ENCODE measurements around the gene MLN. TPM values are rescaled to one million over a fixed set of nuclear protein-coding genes. Genes with fewer than 3 reads are reported as not detected.
"Not testable (repeated sequence)": the region's sequence is repeated elsewhere in the genome, so short reads cannot be mapped to it uniquely, and the experiment has no call there.

MLN gene
- total and polyA plus RNA-seq, 7 donors = not detected

DNA sequence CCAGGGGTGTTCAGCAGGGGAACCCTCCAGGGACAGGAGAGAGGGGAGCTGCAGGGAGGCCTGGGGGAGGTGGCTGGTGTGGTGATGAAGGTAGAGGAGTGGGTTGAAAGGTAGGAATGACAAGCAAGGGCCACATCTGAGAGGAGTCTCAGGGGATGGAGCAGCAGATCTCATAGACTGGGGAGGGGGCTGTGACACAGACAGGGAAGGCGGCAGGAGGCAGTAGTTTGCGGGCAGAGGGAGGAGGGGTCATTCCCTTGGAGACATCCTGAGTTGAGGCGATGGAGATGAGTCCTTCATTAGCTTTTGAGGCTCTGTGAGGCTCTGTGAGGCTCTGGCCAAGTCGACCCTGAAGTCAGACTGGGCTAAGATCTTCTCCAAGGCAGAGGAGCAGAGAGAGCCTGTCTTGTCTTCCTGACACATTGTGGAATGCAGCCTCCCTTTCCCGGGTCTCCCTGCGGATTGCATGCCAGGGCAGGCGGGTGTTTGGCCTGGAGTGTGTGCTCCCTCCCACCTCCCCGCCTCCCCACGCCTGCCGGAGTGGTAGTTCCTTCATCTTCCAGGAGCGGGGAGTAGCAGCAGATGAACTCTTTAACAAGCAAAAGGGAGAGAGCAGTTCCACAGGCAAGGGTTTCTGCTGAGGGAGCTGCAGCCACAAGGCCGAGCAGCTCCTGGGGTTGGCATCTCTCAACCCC lies 34.3 kb upstream of the MLN start:
- Histone ChIP-seq H3K36me3 (ENCODE audit: insufficient read depth in 1 of 2, low read depth in 1 of 2) (no peaks in the 10 kb centered on the region), H3K27ac (no peak overlapping the region), H3K9me3 (no peaks in the 10 kb centered on the region), H3K4me3 (no peak overlapping the region), H3K27me3 (ENCODE audit: insufficient read depth in 3 of 3, low read length in 2 of 3) (peaks cover 0 to 8% (median 6%) of the 10 kb centered on the region in 3 donors), H3K4me1 (no peaks in the 10 kb centered on the region)
- WGBS, 3 donors = 44 to 47% (median 45%) methylated on average over 11 to 12 of the region's 12 CpGs
- ATAC-seq = no peak
- DNase-seq = no peak
- TF ChIP-seq, protein P1, sequence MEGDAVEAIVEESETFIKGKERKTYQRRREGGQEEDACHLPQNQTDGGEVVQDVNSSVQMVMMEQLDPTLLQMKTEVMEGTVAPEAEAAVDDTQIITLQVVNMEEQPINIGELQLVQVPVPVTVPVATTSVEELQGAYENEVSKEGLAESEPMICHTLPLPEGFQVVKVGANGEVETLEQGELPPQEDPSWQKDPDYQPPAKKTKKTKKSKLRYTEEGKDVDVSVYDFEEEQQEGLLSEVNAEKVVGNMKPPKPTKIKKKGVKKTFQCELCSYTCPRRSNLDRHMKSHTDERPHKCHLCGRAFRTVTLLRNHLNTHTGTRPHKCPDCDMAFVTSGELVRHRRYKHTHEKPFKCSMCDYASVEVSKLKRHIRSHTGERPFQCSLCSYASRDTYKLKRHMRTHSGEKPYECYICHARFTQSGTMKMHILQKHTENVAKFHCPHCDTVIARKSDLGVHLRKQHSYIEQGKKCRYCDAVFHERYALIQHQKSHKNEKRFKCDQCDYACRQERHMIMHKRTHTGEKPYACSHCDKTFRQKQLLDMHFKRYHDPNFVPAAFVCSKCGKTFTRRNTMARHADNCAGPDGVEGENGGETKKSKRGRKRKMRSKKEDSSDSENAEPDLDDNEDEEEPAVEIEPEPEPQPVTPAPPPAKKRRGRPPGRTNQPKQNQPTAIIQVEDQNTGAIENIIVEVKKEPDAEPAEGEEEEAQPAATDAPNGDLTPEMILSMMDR (IDR thresholded peaks at IDR 0.05) = no peak
- intact Hi-C loops (cut with DNase I) = no loop called here

DNA sequence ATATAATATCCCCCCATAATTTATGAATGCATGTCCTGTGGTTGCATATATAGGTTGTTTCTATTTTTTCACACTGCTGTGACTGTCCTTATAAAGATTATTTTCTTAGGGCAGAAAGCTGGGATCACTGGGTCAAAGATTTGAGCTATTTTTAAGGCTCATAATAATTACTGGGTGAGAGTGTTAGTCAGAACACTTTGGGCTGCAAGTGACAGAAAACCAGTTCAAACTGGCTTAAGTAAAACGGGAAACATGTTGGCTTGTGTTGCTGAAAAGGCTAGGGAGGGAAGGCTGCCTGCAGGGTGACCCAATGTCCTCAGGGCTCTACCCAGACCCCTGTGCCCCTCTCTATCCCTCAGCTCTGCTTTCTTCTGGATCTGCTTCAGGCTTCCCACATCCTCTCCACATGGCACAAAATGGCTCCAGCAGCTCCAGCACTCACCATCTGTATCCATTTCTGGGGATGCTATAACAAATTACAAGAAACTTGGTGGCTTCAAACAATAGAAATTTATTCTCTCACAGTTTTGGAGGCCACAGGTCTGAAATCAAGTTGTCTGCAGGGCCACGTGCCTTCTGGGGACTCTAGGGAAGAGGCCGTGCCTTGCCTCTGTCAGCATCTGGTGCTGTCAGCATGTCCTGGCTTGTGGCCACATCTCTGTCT lies 33.1 kb upstream of the MLN start:
- intact Hi-C loops (cut with DNase I) = no loop called here
- Histone ChIP-seq H3K27ac (no peak overlapping the region), H3K4me1 (no peaks in the 10 kb centered on the region), H3K4me3 (no peak overlapping the region), H3K36me3 (ENCODE audit: insufficient read depth in 1 of 2, low read depth in 1 of 2) (no peaks in the 10 kb centered on the region), H3K9me3 (no peaks in the 10 kb centered on the region), H3K27me3 (ENCODE audit: insufficient read depth in 3 of 3, low read length in 2 of 3) (peaks cover 0 to 8% (median 6%) of the 10 kb centered on the region in 3 donors)
- 59 to 74% (median 73%) methylated on average over 3 of the region's 3 CpGs for WGBS, 3 donors
- DNase-seq (no peak), ATAC-seq (no peak)
- TF ChIP-seq, protein P1 (IDR thresholded peaks at IDR 0.05) = no peak

DNA sequence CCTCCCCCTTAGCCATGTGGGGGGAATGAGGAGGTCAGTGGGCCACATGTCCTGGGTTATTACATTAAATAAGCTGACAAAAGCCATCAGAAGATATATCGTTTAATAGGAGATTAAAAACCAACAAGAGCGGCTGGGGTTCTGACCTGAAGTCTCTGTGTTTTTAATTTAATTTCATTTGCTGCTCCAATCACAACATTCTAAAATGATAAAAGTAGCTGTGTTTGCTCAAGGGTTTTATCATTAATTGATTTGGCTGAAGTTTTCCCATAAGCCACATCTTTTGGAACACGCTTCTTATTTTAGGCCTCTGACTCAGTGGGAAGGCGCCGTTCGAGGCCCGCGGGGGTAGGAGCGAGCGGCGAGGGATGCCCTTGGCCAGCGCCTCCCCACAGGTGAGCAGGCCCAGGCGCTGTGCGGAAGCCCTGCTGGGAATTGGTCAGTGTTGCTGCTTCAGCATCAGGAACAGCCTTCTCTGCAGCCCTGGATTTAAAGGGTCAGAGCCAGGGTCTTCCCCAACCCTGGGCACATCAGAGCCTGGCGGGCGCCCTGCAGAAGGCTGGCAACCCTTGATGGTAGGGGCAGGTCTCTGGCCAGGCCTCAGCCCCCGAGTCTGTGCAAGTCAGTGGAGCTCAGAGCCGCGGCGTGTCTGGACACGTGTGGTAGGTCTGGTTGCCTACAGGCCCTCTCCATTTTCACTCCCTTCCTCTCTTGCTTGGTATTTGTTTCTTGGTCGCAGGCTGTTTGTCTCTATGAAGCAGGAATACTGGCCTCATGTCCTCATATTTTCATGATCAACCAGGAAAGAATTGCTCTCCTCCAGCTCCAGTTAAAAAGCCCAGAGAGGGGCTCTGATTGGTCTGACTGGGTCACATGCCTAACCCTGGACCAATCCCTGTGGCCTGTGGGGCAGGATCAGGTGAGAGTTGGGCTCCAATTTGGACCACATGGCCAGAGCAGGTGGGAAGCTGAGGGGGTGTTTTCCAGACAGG lies 30.9 kb upstream of the MLN start:
- intact Hi-C loops (cut with DNase I) = no loop called here
- no peaks in the 10 kb centered on the region for H3K4me1 ChIP-seq
- WGBS, 3 donors = 87 to 90% (median 88%) methylated on average over 22 of the region's 22 CpGs
- H3K9me3 ChIP-seq = no peaks in the 10 kb centered on the region
- no peak overlapping the region for H3K4me3 ChIP-seq
- peak in 1 of 2 donors; percentile 4 for DNase-seq
- TF ChIP-seq, protein P1 (IDR thresholded peaks at IDR 0.05) = no peak
- peaks cover 0 to 23% (median 6%) of the 10 kb centered on the region in 3 donors for H3K27me3 ChIP-seq (ENCODE audit: insufficient read depth in 3 of 3, low read length in 2 of 3)
- ATAC-seq = no peak
- no peaks in the 10 kb centered on the region for H3K36me3 ChIP-seq (ENCODE audit: insufficient read depth in 1 of 2, low read depth in 1 of 2)
- H3K27ac ChIP-seq = no peak overlapping the region

DNA sequence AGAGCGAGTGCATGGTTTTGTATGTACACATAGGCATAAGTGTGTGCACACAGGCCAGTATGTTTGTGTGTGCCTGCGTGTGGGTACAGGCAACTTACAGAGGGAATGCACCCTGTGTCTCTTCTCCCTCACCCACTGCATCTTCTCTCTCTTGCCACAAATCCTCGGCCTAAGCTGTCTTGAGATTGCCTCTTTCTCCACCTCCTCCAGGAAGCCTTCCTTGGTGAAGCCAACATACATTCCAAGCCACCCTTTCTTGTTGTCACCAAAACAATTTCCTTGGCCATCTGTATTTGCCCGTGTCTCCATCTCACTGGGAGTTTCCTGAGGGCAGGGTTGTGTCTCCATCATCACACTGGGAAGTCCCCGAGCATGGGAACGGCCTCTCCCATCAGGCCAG lies 29.8 kb upstream of the MLN start:
- Histone ChIP-seq H3K27me3 (ENCODE audit: insufficient read depth in 3 of 3, low read length in 2 of 3) (peaks cover 0 to 30% (median 9%) of the 10 kb centered on the region in 3 donors), H3K27ac (no peak overlapping the region), H3K36me3 (ENCODE audit: insufficient read depth in 1 of 2, low read depth in 1 of 2) (no peaks in the 10 kb centered on the region), H3K4me3 (no peak overlapping the region), H3K9me3 (no peaks in the 10 kb centered on the region), H3K4me1 (no peaks in the 10 kb centered on the region)
- intact Hi-C loops (cut with DNase I) = no loop called here
- ATAC-seq = no peak
- 90 to 91% (median 91%) methylated on average over 5 to 6 of the region's 6 CpGs for WGBS, 3 donors
- TF ChIP-seq, protein P1 (IDR thresholded peaks at IDR 0.05) = no peak
- DNase-seq = peak in 1 of 2 donors; percentile 3

DNA sequence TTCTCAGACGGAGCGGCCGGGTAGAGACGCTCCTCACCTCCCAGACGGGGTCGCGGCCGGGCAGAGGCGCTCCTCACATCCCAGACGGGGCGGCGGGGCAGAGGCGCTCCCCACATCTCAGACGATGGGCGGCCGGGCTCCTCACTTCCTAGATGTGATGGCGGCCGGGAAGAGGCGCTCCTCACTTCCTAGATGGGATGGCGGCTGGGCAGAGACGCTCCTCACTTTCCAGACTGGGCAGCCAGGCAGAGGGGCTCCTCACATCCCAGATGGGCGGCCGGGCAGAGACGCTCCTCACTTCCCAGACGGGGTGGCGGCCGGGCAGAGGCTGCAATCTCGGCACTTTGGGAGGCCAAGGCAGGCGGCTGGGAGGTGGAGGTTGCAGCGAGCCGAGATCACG lies 29.0 kb upstream of the MLN start:
- H3K27ac ChIP-seq; H3K36me3 ChIP-seq (ENCODE audit: insufficient read depth in 1 of 2, low read depth in 1 of 2); H3K4me1 ChIP-seq; H3K9me3 ChIP-seq; ATAC-seq; intact Hi-C loops (cut with DNase I); H3K4me3 ChIP-seq: not testable (repeated sequence)
- H3K27me3 ChIP-seq (ENCODE audit: insufficient read depth in 3 of 3, low read length in 2 of 3) = peaks cover 0 to 32% (median 12%) of the 10 kb centered on the region in 3 donors
- WGBS, 3 donors = 93 to 96% (median 95%) methylated on average over 17 to 28 of the region's 32 CpGs
- peak in 1 of 2 donors; percentile 2 for DNase-seq

DNA sequence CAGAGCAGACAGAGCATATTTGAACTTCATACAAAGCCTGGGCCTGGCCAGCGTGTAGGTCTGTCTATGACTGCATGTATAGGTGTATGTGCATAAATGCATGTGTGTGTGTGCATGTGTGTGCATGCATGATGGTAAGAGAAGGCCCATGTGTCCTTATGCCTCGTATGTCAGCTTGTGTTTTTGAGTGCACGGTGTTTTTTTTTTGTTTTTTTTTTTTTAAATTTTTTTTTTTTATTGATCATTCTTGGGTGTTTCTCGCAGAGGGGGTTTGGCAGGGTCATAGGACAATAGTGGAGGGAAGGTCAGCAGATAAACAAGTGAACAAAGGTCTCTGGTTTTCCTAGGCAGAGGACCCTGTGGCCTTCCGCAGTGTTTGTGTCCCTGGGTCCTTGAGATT lies 27.9 kb upstream of the MLN start:
- H3K36me3 ChIP-seq (ENCODE audit: insufficient read depth in 1 of 2, low read depth in 1 of 2); H3K27ac ChIP-seq; DNase-seq; ATAC-seq; H3K4me3 ChIP-seq; H3K4me1 ChIP-seq; H3K9me3 ChIP-seq; intact Hi-C loops (cut with DNase I): not testable (repeated sequence)
- 69 to 86% (median 72%) methylated on average over 4 of the region's 5 CpGs for WGBS, 3 donors
- H3K27me3 ChIP-seq (ENCODE audit: insufficient read depth in 3 of 3, low read length in 2 of 3) = peaks cover 0 to 39% (median 7%) of the 10 kb centered on the region in 3 donors

All from psoas muscle (tissue), 8 donors.